Adrenal gland (tissue), 12 donors: ENCODE measurements around the gene UPP1. TPM values are rescaled to one million over a fixed set of nuclear protein-coding genes. Genes with fewer than 3 reads are reported as not detected.
A peak's percentile ranks its signal among the peaks of the same experiment; 100 is the strongest.

Source experiments
- DNase-seq, 7 donors: peaks; one replicate each; pipeline ENCODE4 v3.0.0-alpha.2; 2019 to 2020
- H3K27ac ChIP-seq, 5 donors: fragments of 200-600 bp; sonication (generic) in 4 of 5; 1 replicate in 3 of 5; 2 replicates in 2 of 5; pipeline versions ENCODE4 v1.5.1 to v1.8.0; 2016 to 2020; ENCODE audit warnings: mild to moderate bottlenecking in 1 of 5
- H3K27me3 ChIP-seq: fragments of 200-600 bp; 2 replicates; pipeline ENCODE4 v1.8.0; 2021
- H3K36me3 ChIP-seq, 2 donors: fragments of 200-600 bp; replicated peaks in 1 of 2; 1 replicate in 1 of 2; 2 replicates in 1 of 2; pipeline versions ENCODE4 v1.5.1 to v1.8.0; 2018 to 2022
- H3K4me1 ChIP-seq, 2 donors: fragments of 200-600 bp; replicated peaks in 1 of 2; 1 replicate in 1 of 2; 2 replicates in 1 of 2; pipeline versions ENCODE4 v1.5.1 to v1.8.0; 2018 to 2021
- H3K4me3 ChIP-seq, 4 donors: fragments of 200-600 bp; sonication (generic) in 3 of 4; one replicate each; pipeline ENCODE4 v1.5.1; 2016 to 2018
- H3K9me3 ChIP-seq, 3 donors: fragments of 200-600 bp; sonication (generic) in 1 of 3; replicated peaks in 1 of 3; 1 replicate in 2 of 3; 2 replicates in 1 of 3; pipeline versions ENCODE4 v1.5.1 to v1.8.0; 2016 to 2021
- CTCF ChIP-seq, 6 experiments: fragments of 450-650 bp in 4 of 6; fragments of 200-600 bp in 2 of 6; sonication (generic) in 1 of 6; IDR thresholded peaks; 1 replicate in 5 of 6; 2 replicates in 1 of 6; pipeline versions ENCODE4 v1.5.1 to v1.8.0; 2016 to 2021; ENCODE audit warnings: antibody characterized with exemption in 6 of 6, mild to moderate bottlenecking in 2 of 6, moderate library complexity in 1 of 6
- POLR2A ChIP-seq, 2 donors: fragments of 450-650 bp; IDR thresholded peaks; one replicate each; pipeline ENCODE4 v1.6.1; 2017; ENCODE audit warnings: antibody characterized with exemption in 2 of 2, mild to moderate bottlenecking in 2 of 2, moderate library complexity in 1 of 2
- WGBS, 4 donors: extraction: QIAGEN DNeasy Blood & Tissue Kit in 2 of 4; methylation state at CpG; one replicate each; pipeline versions ENCODE4 v1.1.5 to v1.1.7; 2013 to 2017; 5-methylcytosine and 5-hydroxymethylcytosine counted together
- intact Hi-C, 2 donors: fragments of 100-400 bp; cut with DNase I; formaldehyde crosslinking; loops; one replicate each; pipeline versions ENCODE4 v1.14.1 to v1.15.0; 2022 to 2023
- polyA plus RNA-seq, 3 donors: library from polyadenylated mRNA; stranded (reverse); fragments of 200-250 nt in 2 of 3; fragments of 350-450 nt in 1 of 3; fragmentation: Illumina TruSeq in 1 of 3; extraction: RNeasy Lipid Tissue Mini Kit (QIAGEN cat#74804) in 1 of 3; gene quantifications; one replicate each; pipeline ENCODE4 v1.2.3, GENCODE V29; 2013 to 2014
- total RNA-seq, 9 donors: library from RNA; depleted of rRNA in 4 of 9; stranded (reverse); fragments of >200 nt in 4 of 9; fragments of 120-200 nt in 1 of 9; fragmentation: NEBNext Ultra II Directional in 1 of 9; extraction: Animal tissue kit (Norgen Biotek cat#: 25700) in 1 of 9; gene quantifications; one replicate each; pipeline versions ENCODE4 v1.1.0 to v1.2.4, GENCODE V29; 2013 to 2023
- donor health status: healthy with polysubstance abuse.
- donor health status: Bipolar disorder and iron deficiency.
- donor health status: DM: yes; HTN: yes; CAD: no.
- donor health status: DM: no; HTN: no; CAD: no.
- donor health status: DM: no; HTN: no; CAD: no.
- donor health status: DM: yes; HTN: yes; CAD: no.

UPP1 gene
- total and polyA plus RNA-seq, 12 donors, result 6.9 to 132 (median 24.8) TPM

- TF ChIP-seq POLR2A (IDR thresholded peaks at IDR 0.05) (no peak), CTCF (IDR thresholded peaks at IDR 0.05) (no peak)
- no peak overlapping the region for H3K4me3 ChIP-seq
- H3K4me1 ChIP-seq, result peaks cover 0 to 8% of the 10 kb centered on the region in 2 donors
- no peaks in the 10 kb centered on the region for H3K9me3 ChIP-seq
- no peak for DNase-seq
- H3K27ac ChIP-seq, result no peak overlapping the region
- H3K27me3 ChIP-seq, result no peaks in the 10 kb centered on the region
- intact Hi-C loops, result no loop called here
- no peaks in the 10 kb centered on the region for H3K36me3 ChIP-seq
Observed at GRCh38 chr7:48132792-48133191, 43.7 kb downstream of the UPP1 start.

GRCh38 chr7:48139459-48139858 lies 50.4 kb downstream of the UPP1 start:
- WGBS, 4 donors, result 61 to 81% (median 74%) methylated on average over 3 of the region's 3 CpGs
- intact Hi-C loops, result no loop called here

GRCh38 chr7:48140001-48140681 lies 51.1 kb downstream of the UPP1 start:
- TF ChIP-seq POLR2A (IDR thresholded peaks at IDR 0.05) (no peak), CTCF (IDR thresholded peaks at IDR 0.05) (no peak)
- no peak overlapping the region for H3K27ac ChIP-seq
- H3K27me3 ChIP-seq, result no peaks in the 10 kb centered on the region
- H3K36me3 ChIP-seq, result no peaks in the 10 kb centered on the region
- intact Hi-C loops, result no loop called here
- H3K4me1 ChIP-seq, result peaks cover 0 to 4% of the 10 kb centered on the region in 2 donors
- DNase-seq, result no peak
- H3K4me3 ChIP-seq, result peak overlapping the region in 1 of 4 donors; percentile 26
- 68 to 76% (median 69%) methylated on average over 7 of the region's 7 CpGs for whole genome bisulfite sequencing, 4 donors
- no peaks in the 10 kb centered on the region for H3K9me3 ChIP-seq

More at GRCh38 chr7:48139459-48139858, 50.4 kb downstream of the UPP1 start:
- Histone ChIP-seq H3K9me3 (no peaks in the 10 kb centered on the region), H3K27me3 (no peaks in the 10 kb centered on the region), H3K36me3 (no peaks in the 10 kb centered on the region), H3K4me1 (peaks cover 0 to 8% of the 10 kb centered on the region in 2 donors), H3K27ac (no peak overlapping the region), H3K4me3 (no peak overlapping the region)
- DNase-seq, result no peak
- no peak for TF ChIP-seq POLR2A (IDR thresholded peaks at IDR 0.05)
- TF ChIP-seq CTCF (IDR thresholded peaks at IDR 0.05), result no peak

- intact Hi-C loops, result no loop called here
- Histone ChIP-seq H3K27me3 (no peaks in the 10 kb centered on the region), H3K36me3 (no peaks in the 10 kb centered on the region), H3K4me3 (no peak overlapping the region), H3K9me3 (no peaks in the 10 kb centered on the region), H3K27ac (no peak overlapping the region), H3K4me1 (no peaks in the 10 kb centered on the region)
- WGBS, 4 donors, result 33 to 49% (median 38%) methylated on average over 1 of the region's 1 CpG
- TF ChIP-seq CTCF (IDR thresholded peaks at IDR 0.05) (no peak), POLR2A (IDR thresholded peaks at IDR 0.05) (no peak)
- DNase-seq, result no peak
Observed at GRCh38 chr7:48141521-48141920, 52.5 kb downstream of the UPP1 start.
